Nephron (organoid): ENCODE measurements around the gene DLGAP4.

Experiments used
- H3K27ac Mint-ChIP-seq, 3 experiments: 2 replicates each; pipeline ENCODE4 v1.8.0; 2020; ENCODE audit warnings: mixed read lengths in 3 of 3, mild to moderate bottlenecking in 2 of 3, moderate library complexity in 1 of 3
- H3K27me3 Mint-ChIP-seq: 2 replicates; pipeline ENCODE4 v1.8.0; 2021; ENCODE audit warnings: low read depth, mild to moderate bottlenecking, moderate library complexity, mixed read lengths
- H3K36me3 Mint-ChIP-seq: 2 replicates; pipeline ENCODE4 v1.8.0; 2020; ENCODE audit warnings: low read depth, mixed read lengths
- H3K4me1 Mint-ChIP-seq: 2 replicates; pipeline ENCODE4 v1.8.0; 2020; ENCODE audit warnings: mixed read lengths
- H3K4me3 Mint-ChIP-seq, 3 experiments: 2 replicates each; pipeline ENCODE4 v1.8.0; 2020; ENCODE audit warnings: mild to moderate bottlenecking in 3 of 3, mixed read lengths in 3 of 3, moderate library complexity in 2 of 3
- H3K9me3 Mint-ChIP-seq: 2 replicates; pipeline ENCODE4 v1.8.0; 2020; ENCODE audit warnings: mixed read lengths
- CTCF ChIP-seq, 3 experiments: fragments of 200-600 bp; sonication (generic); IDR thresholded peaks; one replicate each; pipeline ENCODE4 v1.5.0; 2021; ENCODE audit warnings: antibody characterized with exemption in 3 of 3; ENCODE audit not compliant: unreplicated experiment in 3 of 3

Gene DLGAP4

GRCh38 chr20:36309643-36310042 lies 3.5 kb downstream of the DLGAP4 start:
- TF ChIP-seq CTCF (IDR thresholded peaks at IDR 0.05; ENCODE audit: unreplicated experiment in 3 of 3), result no peak
- Mint-ChIP-seq H3K4me1 (peaks cover 9% of the 10 kb centered on the region), H3K4me3 (no peak overlapping the region), H3K27me3 (peaks cover 77% of the 10 kb centered on the region), H3K9me3 (no peaks in the 10 kb centered on the region), H3K36me3 (no peaks in the 10 kb centered on the region), H3K27ac (no peak overlapping the region)

- Mint-ChIP-seq H3K4me1 (peaks cover 1% of the 10 kb centered on the region), H3K27me3 (peaks cover 75% of the 10 kb centered on the region), H3K9me3 (no peaks in the 10 kb centered on the region), H3K4me3 (no peak overlapping the region), H3K36me3 (no peaks in the 10 kb centered on the region), H3K27ac (no peak overlapping the region)
- TF ChIP-seq CTCF (IDR thresholded peaks at IDR 0.05; ENCODE audit: unreplicated experiment in 3 of 3), result no peak
Observed at GRCh38 chr20:36310215-36310981, 4.3 kb downstream of the DLGAP4 start.

- Mint-ChIP-seq H3K4me3 (no peak overlapping the region), H3K27ac (no peak overlapping the region), H3K4me1 (no peaks in the 10 kb centered on the region), H3K9me3 (no peaks in the 10 kb centered on the region), H3K36me3 (no peaks in the 10 kb centered on the region), H3K27me3 (peaks cover 78% of the 10 kb centered on the region)
- TF ChIP-seq CTCF (IDR thresholded peaks at IDR 0.05; ENCODE audit: unreplicated experiment in 3 of 3), result no peak
Observed at GRCh38 chr20:36311141-36311853, 5.2 kb downstream of the DLGAP4 start.

- TF ChIP-seq CTCF (IDR thresholded peaks at IDR 0.05; ENCODE audit: unreplicated experiment in 3 of 3), result no peak
- Mint-ChIP-seq H3K27me3 (peaks cover 78% of the 10 kb centered on the region), H3K36me3 (no peaks in the 10 kb centered on the region), H3K4me1 (no peaks in the 10 kb centered on the region), H3K4me3 (no peak overlapping the region), H3K9me3 (no peaks in the 10 kb centered on the region), H3K27ac (no peak overlapping the region)
Observed at GRCh38 chr20:36311854-36312723, 6.0 kb downstream of the DLGAP4 start.

GRCh38 chr20:36312724-36313441 lies 6.7 kb downstream of the DLGAP4 start:
- no peak for TF ChIP-seq CTCF (IDR thresholded peaks at IDR 0.05; ENCODE audit: unreplicated experiment in 3 of 3)
- H3K36me3 Mint-ChIP-seq, result no peaks in the 10 kb centered on the region

More at GRCh38 chr20:36312724-36313441, 6.7 kb downstream of the DLGAP4 start:
- Mint-ChIP-seq H3K9me3 (no peaks in the 10 kb centered on the region), H3K4me1 (no peaks in the 10 kb centered on the region), H3K4me3 (no peak overlapping the region), H3K27me3 (peaks cover 70% of the 10 kb centered on the region), H3K27ac (no peak overlapping the region)
